Measurements from ENCODE around the gene NHEJ1.

Gene NHEJ1

DNA sequence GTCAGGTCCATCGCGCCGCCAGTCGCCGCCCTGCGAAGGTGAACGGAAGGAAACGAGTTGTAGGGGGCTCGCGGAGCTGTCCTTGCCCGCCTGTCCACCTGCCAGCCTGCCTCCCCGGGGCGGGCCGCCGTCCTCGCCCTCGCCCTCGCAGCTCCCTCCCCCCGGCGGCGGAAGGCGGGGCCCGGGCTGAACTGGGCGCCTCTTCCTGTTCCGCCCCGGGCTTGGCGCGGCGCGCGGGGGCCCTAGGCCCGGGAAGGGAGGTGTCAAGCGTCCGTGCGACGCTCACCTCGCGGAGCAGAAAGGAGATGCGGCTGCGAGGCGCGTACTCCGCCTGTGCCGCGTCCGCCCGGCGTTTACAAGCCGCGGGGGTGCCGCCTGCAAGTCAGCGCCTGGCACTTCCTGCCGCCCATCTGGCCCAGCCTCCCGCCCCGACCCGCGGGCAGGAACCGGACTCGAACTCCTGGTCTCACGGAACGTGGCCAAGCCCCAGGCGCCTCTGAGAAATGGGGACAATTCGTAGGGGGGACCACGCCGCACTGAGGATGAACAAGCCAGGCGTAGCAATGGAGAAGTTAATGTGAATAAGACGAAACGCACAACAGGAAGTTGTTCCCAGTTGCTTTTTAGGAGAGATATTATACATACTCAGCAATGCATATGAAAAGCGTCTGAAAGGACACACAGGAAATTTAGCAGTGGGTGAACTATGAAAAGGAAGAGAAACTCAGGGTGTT, 16.4 kb upstream of the NHEJ1 start, which contains the start of gene CNPPD1:
Gene CNPPD1, minus strand, starts transcription at position 108 of the 734 bp plus-strand sequence. Its CDS starts 97 bp downstream, at position 11.
- Histone ChIP-seq H3K36me3 (ENCODE audit: control insufficient read depth, low read length) (peaks cover 73% of the 10 kb centered on the region), H3K4me2 (ENCODE audit: low read length) (peak within 1 kb of the TSS; percentile 95), H3K9me2 (replicated peaks; ENCODE audit: control insufficient read depth, low read length) (no peaks in the 10 kb centered on the region), H3K9me3 (ENCODE audit: control insufficient read depth, insufficient read depth, low read length) (no peaks in the 10 kb centered on the region), H4K20me1 (ENCODE audit: control insufficient read depth, insufficient read depth, low read depth, low read length) (0 out of 2 replicates have a peak, but pooled peaks cover 5% of the 10 kb centered on the region), H3K27ac (ENCODE audit: low read depth, low read length) (peak within 1 kb of the TSS; percentile 99), H3F3A (ENCODE audit: control insufficient read depth, insufficient read depth) (peaks cover 14% of the 10 kb centered on the region), H3K4me3 (ENCODE audit: low read length) (peak within 1 kb of the TSS; percentile 96), H3K27me3 (ENCODE audit: control insufficient read depth, low read length) (no peaks in the 10 kb centered on the region), H3K79me2 (ENCODE audit: control insufficient read depth, low read length) (peaks cover 42% of the 10 kb centered on the region), H3K4me1 (ENCODE audit: control insufficient read depth, low read length) (peaks cover 28% of the 10 kb centered on the region)
- TF ChIP-seq, protein P1, sequence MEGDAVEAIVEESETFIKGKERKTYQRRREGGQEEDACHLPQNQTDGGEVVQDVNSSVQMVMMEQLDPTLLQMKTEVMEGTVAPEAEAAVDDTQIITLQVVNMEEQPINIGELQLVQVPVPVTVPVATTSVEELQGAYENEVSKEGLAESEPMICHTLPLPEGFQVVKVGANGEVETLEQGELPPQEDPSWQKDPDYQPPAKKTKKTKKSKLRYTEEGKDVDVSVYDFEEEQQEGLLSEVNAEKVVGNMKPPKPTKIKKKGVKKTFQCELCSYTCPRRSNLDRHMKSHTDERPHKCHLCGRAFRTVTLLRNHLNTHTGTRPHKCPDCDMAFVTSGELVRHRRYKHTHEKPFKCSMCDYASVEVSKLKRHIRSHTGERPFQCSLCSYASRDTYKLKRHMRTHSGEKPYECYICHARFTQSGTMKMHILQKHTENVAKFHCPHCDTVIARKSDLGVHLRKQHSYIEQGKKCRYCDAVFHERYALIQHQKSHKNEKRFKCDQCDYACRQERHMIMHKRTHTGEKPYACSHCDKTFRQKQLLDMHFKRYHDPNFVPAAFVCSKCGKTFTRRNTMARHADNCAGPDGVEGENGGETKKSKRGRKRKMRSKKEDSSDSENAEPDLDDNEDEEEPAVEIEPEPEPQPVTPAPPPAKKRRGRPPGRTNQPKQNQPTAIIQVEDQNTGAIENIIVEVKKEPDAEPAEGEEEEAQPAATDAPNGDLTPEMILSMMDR (IDR thresholded peaks at IDR 0.05; ENCODE audit: low read depth, low read length, poor library complexity, severe bottlenecking), result no peak
- TF ChIP-seq EZH2phosphoT487 (IDR thresholded peaks at IDR 0.05; ENCODE audit: borderline replicate concordance, low read length), result no peak

DNA sequence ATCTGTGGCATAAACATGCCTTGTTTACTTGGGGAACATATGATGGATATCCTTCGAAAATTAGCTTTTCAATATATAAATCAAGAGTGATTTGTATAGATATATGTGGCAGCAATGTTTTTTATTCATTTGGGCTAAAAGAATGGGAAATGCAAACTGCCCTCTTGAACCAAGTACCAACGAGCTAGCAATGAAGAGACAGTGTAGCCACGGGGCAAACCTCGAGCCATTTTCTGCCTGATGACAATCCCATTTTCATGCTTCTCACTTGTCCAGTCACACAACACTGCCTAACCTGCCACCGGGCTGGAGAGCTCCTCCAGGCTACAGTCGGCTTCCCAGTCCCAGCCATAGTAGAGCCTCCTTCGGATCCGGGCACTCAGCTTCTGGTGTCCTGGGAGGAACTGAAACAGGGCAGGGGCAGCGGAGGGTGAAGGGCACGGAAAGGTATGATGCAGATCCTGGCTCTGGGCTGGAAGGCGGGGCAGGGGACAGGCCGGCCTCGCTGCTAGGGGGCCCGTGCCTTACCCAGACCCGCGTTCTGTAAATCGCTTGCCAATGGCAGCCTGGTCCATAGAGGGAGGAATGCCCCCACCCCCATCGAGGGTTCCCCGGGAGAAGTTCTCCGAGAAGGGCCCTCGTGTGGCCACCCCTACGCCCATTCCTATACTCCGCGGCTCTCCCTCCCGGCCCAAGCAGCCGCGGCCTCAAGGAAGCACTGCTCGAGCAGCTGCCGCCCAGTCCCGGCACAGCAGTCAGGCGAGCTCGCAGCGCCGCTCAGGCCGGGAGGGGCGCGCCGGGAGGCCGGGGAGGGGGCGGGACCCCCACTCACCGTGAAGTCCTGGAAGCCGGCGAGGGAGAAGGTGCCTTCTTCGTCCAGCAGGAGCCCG, 15.6 kb upstream of the NHEJ1 start:
- Histone ChIP-seq H3K9me2 (replicated peaks; ENCODE audit: control insufficient read depth, low read length) (no peaks in the 10 kb centered on the region), H3K4me2 (ENCODE audit: low read length) (peak overlapping the region; percentile 95), H3K79me2 (ENCODE audit: control insufficient read depth, low read length) (peaks cover 42% of the 10 kb centered on the region), H3K36me3 (ENCODE audit: control insufficient read depth, low read length) (peaks cover 71% of the 10 kb centered on the region), H3K4me1 (ENCODE audit: control insufficient read depth, low read length) (peaks cover 28% of the 10 kb centered on the region), H3K4me3 (ENCODE audit: low read length) (peak overlapping the region; percentile 96), H3K27me3 (ENCODE audit: control insufficient read depth, low read length) (no peaks in the 10 kb centered on the region), H3K27ac (ENCODE audit: low read depth, low read length) (peak overlapping the region; percentile 99), H4K20me1 (ENCODE audit: control insufficient read depth, insufficient read depth, low read depth, low read length) (0 out of 2 replicates have a peak, but pooled peaks cover 5% of the 10 kb centered on the region), H3F3A (ENCODE audit: control insufficient read depth, insufficient read depth) (peaks cover 16% of the 10 kb centered on the region), H3K9me3 (ENCODE audit: control insufficient read depth, insufficient read depth, low read length) (no peaks in the 10 kb centered on the region)
- no peak for TF ChIP-seq EZH2phosphoT487 (IDR thresholded peaks at IDR 0.05; ENCODE audit: borderline replicate concordance, low read length)
- TF ChIP-seq, protein P1 (IDR thresholded peaks at IDR 0.05; ENCODE audit: low read depth, low read length, poor library complexity, severe bottlenecking), result peak; percentile 47

DNA sequence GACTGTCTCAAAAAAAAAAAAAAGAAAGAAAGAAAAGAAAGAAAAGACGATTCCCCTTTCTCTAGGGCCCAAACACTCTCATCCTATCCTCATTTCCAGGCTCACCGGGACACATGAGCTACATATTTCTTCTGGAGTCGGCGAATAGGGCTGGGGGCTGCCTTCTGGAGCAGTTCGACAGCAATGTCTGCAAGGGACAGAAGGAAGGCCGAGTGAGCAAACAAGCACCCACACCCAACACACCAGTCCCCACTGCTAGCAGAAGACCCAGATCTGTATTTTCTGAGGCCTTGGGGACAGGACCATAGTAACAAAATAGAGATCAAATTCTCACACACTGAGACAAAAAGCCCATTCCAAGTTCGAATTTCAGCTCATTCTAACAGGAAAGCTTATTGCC, 14.9 kb upstream of the NHEJ1 start:
- no peak for TF ChIP-seq EZH2phosphoT487 (IDR thresholded peaks at IDR 0.05; ENCODE audit: borderline replicate concordance, low read length)
- TF ChIP-seq, protein P1 (IDR thresholded peaks at IDR 0.05; ENCODE audit: low read depth, low read length, poor library complexity, severe bottlenecking), result no peak
- H3K9me3 ChIP-seq (ENCODE audit: control insufficient read depth, insufficient read depth, low read length), result no peaks in the 10 kb centered on the region
- H3K79me2 ChIP-seq (ENCODE audit: control insufficient read depth, low read length), result peaks cover 42% of the 10 kb centered on the region
- peak overlapping the region; percentile 96 for H3K4me3 ChIP-seq (ENCODE audit: low read length)
- H3K36me3 ChIP-seq (ENCODE audit: control insufficient read depth, low read length), result peaks cover 67% of the 10 kb centered on the region
- peaks cover 28% of the 10 kb centered on the region for H3K4me1 ChIP-seq (ENCODE audit: control insufficient read depth, low read length)
- H3F3A ChIP-seq (ENCODE audit: control insufficient read depth, insufficient read depth), result peaks cover 21% of the 10 kb centered on the region
- 0 out of 2 replicates have a peak, but pooled peaks cover 5% of the 10 kb centered on the region for H4K20me1 ChIP-seq (ENCODE audit: control insufficient read depth, insufficient read depth, low read depth, low read length)
- no peak overlapping the region; the same call in 1 of the 2 replicates for H3K27ac ChIP-seq (ENCODE audit: low read depth, low read length)
- no peaks in the 10 kb centered on the region for H3K9me2 ChIP-seq (replicated peaks; ENCODE audit: control insufficient read depth, low read length)
- H3K4me2 ChIP-seq (ENCODE audit: low read length), result peak overlapping the region; percentile 95
- no peaks in the 10 kb centered on the region for H3K27me3 ChIP-seq (ENCODE audit: control insufficient read depth, low read length)

Measured in DOHH2 (cell line).